GM12891 (cell line): ENCODE results near the gene BABAM2.

ENCODE experiments used
- PAX5 ChIP-seq: IDR thresholded peaks from 2 replicates; pipeline ENCODE4 v1.6.1; 2011; ENCODE audit warnings: low read length, moderate library complexity, mild to moderate bottlenecking; ENCODE audit not compliant: insufficient read depth, severe bottlenecking
- POLR2A ChIP-seq: IDR thresholded peaks from 2 replicates; pipeline ENCODE4 v1.6.1; 2011; ENCODE audit warnings: low read depth, low read length, control low read depth
- POLR2AphosphoS5 ChIP-seq: IDR thresholded peaks from 2 replicates; pipeline ENCODE4 v1.6.1; 2011; ENCODE audit warnings: low read depth, low read length, control low read depth
- POU2F2 ChIP-seq: IDR thresholded peaks from 2 replicates; pipeline ENCODE4 v1.6.1; 2011; ENCODE audit warnings: low read depth, mild to moderate bottlenecking, control low read depth, low read length, moderate library complexity
- SPI1 ChIP-seq: IDR thresholded peaks from 2 replicates; pipeline ENCODE4 v1.6.1; 2011; ENCODE audit warnings: low read depth, low read length, control low read depth
- TAF1 ChIP-seq: IDR thresholded peaks from 2 replicates; pipeline ENCODE4 v1.6.1; 2011; ENCODE audit warnings: low read depth, low read length, control low read depth

- TF ChIP-seq PAX5 (no peak), POLR2A (no peak), TAF1 (no peak), POLR2AphosphoS5 (no peak), SPI1 (no peak), POU2F2 (no peak)
These were observed 282.8 kb downstream of the BABAM2 start for GRCh38 chr2:28173377-28173776.
